ENCODE results near the gene MAGI2. TPM values are rescaled to one million over a fixed set of nuclear protein-coding genes. Genes with fewer than 3 reads are reported as not detected.

The MAGI2 gene
- total and polyA plus RNA-seq, 9 donors = 7.1 to 20.4 (median 18.7) TPM

GRCh38 chr7:78267141-78267540, 1186.3 kb downstream of the MAGI2 start:
- no peak for TF ChIP-seq POLR2A (IDR thresholded peaks at IDR 0.05)
- TF ChIP-seq EP300 (IDR thresholded peaks at IDR 0.05) = no peak
- no peak overlapping the region for H3K27ac ChIP-seq
- H3K4me1 ChIP-seq (ENCODE audit: insufficient read depth) = no peaks in the 10 kb centered on the region
- H3K4me3 ChIP-seq = no peak overlapping the region
- no peak for DNase-seq
- 94 to 95% (median 95%) methylated on average over 1 of the region's 1 CpG for WGBS, 3 donors
- H3K27me3 ChIP-seq = no peaks in the 10 kb centered on the region
- intact Hi-C loops (cut with DNase I) = no loop called here
- no peaks in the 10 kb centered on the region for H3K36me3 ChIP-seq
- no peaks in the 10 kb centered on the region for H3K9me3 ChIP-seq

GRCh38 chr7:78265486-78265885, 1188.0 kb downstream of the MAGI2 start:
- Histone ChIP-seq H3K4me3 (no peak overlapping the region), H3K36me3 (no peaks in the 10 kb centered on the region), H3K27ac (no peak overlapping the region), H3K4me1 (ENCODE audit: insufficient read depth) (no peaks in the 10 kb centered on the region), H3K9me3 (no peaks in the 10 kb centered on the region), H3K27me3 (no peaks in the 10 kb centered on the region)
- no peak for TF ChIP-seq POLR2A (IDR thresholded peaks at IDR 0.05)
- intact Hi-C loops (cut with DNase I) = no loop called here
- WGBS, 3 donors = 82 to 86% (median 83%) methylated on average over 4 of the region's 4 CpGs
- no peak for DNase-seq

- Histone ChIP-seq H3K4me1 (ENCODE audit: insufficient read depth) (no peaks in the 10 kb centered on the region), H3K36me3 (no peaks in the 10 kb centered on the region), H3K27me3 (no peaks in the 10 kb centered on the region), H3K9me3 (no peaks in the 10 kb centered on the region), H3K27ac (no peak overlapping the region), H3K4me3 (no peak overlapping the region)
- 16 to 28% (median 24%) methylated on average over 2 of the region's 2 CpGs for WGBS, 3 donors
- intact Hi-C loops (cut with DNase I) = no loop called here
- no peak for DNase-seq
- TF ChIP-seq EP300 (IDR thresholded peaks at IDR 0.05) (no peak), POLR2A (IDR thresholded peaks at IDR 0.05) (no peak), CTCF (IDR thresholded peaks at IDR 0.05) (no peak)
Observed at GRCh38 chr7:78265071-78265470, 1188.4 kb downstream of the MAGI2 start.

GRCh38 chr7:78264105-78264504, 1189.4 kb downstream of the MAGI2 start:
- DNase-seq = no peak
- Histone ChIP-seq H3K27me3 (no peaks in the 10 kb centered on the region), H3K4me3 (no peak overlapping the region), H3K36me3 (no peaks in the 10 kb centered on the region), H3K9me3 (no peaks in the 10 kb centered on the region), H3K27ac (no peak overlapping the region), H3K4me1 (ENCODE audit: insufficient read depth) (no peaks in the 10 kb centered on the region)
- WGBS, 3 donors = 91 to 100% (median 94%) methylated on average over 1 of the region's 1 CpG
- intact Hi-C loops (cut with DNase I) = no loop called here
- TF ChIP-seq CTCF (IDR thresholded peaks at IDR 0.05) = no peak
- TF ChIP-seq POLR2A (IDR thresholded peaks at IDR 0.05) = no peak
- TF ChIP-seq EP300 (IDR thresholded peaks at IDR 0.05) = no peak

- Histone ChIP-seq H3K36me3 (no peaks in the 10 kb centered on the region), H3K4me1 (ENCODE audit: insufficient read depth) (peaks cover 2% of the 10 kb centered on the region), H3K9me3 (no peaks in the 10 kb centered on the region), H3K4me3 (no peak overlapping the region), H3K27me3 (no peaks in the 10 kb centered on the region), H3K27ac (no peak overlapping the region)
- WGBS, 3 donors = 89 to 95% (median 91%) methylated on average over 1 of the region's 1 CpG
- no peak for DNase-seq
- intact Hi-C loops (cut with DNase I) = no loop called here
- TF ChIP-seq POLR2A (IDR thresholded peaks at IDR 0.05) (no peak), EP300 (IDR thresholded peaks at IDR 0.05) (no peak), CTCF (IDR thresholded peaks at IDR 0.05) (no peak)
Observed at GRCh38 chr7:78261739-78262138, 1191.7 kb downstream of the MAGI2 start.

Data from ovary (tissue), 9 donors.